NCI-H2196 (cell line): ENCODE results near the gene ZBED5.
A peak's percentile ranks its signal among the peaks of the same experiment; 100 is the strongest.
"Not testable (repeated sequence)": the region's sequence is repeated elsewhere in the genome, so short reads cannot be mapped to it uniquely, and the experiment has no call there.

ENCODE experiments used
- DNase-seq: peaks from one replicate; lab custom pipeline; 2025; ENCODE audit not compliant: unreplicated experiment; lab: John Stamatoyannopoulos, UW

Gene ZBED5

DNA sequence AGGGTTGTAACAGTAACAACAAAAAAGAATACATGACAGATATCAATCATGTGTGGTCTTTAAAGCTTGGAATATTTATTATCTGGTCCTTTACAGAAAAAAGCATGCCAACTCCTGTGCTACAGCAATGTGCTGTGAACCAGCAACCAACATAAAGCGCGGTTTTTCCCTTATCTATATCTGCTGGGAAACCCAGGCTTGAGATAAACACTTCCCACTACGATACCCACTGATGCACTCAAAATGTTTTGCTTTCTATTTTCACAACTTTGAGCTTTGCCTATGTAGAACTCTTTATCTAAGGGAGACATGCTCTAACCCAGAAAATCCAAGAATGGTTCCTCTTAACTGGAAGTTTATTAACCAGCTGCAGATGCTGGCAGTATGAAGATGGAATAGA is 19.0 kb downstream of the ZBED5 start:
- DNase-seq: no peak

DNA sequence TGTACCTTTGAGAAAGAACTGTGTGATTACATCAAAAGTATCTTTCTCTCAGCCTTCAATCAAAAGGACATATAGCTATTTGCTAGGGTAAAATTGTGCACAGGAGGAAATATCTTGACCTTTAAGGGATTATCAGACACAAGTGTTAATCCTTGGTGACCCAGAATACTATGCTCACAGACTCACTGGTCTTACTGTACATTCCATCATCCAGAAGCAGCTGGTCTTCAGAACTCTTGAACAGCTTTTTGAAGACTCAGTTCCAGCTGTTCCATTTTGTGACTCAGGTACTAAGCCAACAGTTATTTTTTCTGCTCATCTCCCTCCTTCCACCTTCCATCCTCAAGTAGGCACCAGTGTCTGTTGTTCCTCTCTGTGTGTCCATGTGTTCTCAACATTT is 19.8 kb downstream of the ZBED5 start:
- no peak for DNase-seq

- not testable (repeated sequence) for DNase-seq
Measured at GRCh38 chr11:10836884-10837283, 21.0 kb downstream of the ZBED5 start.

- no peak for DNase-seq
Measured at GRCh38 chr11:10829139-10829538, 28.7 kb downstream of the ZBED5 start.

DNA sequence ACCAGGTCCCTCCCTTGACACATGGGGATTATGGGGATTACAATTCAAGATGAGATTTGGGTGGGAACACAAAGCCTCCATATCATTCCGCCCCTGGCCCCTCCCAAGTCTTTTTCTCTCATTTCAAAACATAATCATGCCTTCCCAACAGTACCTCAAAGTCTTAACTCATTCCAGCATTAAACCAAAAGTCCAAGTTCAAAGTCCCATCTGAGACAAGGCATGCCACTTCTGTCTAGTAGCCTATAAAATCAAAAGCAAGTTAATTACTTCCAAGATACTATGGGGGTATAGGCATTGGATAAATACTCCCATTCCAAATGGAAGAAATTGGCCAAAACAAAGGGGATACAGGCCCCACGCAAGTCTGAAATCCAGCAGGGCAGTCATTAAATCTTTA is 29.5 kb downstream of the ZBED5 start:
- DNase-seq: no peak

GRCh38 chr11:10824888-10825287 is 33.0 kb downstream of the ZBED5 start:
- no peak for DNase-seq

GRCh38 chr11:10823152-10823579 is 34.7 kb downstream of the ZBED5 start:
- no peak for DNase-seq

DNA sequence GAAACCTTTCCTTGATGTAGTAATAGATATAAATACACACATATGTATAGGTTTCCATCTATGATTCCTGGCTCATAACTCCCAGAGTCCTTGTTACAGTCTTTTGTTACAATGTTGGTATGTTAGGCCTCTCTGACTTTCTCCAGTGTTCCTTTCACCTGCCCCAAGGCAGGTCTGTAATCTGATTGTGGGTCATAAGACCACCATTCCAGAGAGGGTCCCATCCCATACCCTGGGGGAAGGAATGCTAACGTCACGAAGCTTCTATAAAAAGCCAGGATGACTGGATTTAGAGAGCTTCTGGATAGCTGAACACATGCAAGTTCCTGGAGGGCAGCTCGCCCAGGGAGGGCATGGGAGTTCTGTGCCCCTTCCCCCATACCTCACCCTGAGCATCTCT is 35.4 kb downstream of the ZBED5 start:
- DNase-seq: not testable (repeated sequence)

DNA sequence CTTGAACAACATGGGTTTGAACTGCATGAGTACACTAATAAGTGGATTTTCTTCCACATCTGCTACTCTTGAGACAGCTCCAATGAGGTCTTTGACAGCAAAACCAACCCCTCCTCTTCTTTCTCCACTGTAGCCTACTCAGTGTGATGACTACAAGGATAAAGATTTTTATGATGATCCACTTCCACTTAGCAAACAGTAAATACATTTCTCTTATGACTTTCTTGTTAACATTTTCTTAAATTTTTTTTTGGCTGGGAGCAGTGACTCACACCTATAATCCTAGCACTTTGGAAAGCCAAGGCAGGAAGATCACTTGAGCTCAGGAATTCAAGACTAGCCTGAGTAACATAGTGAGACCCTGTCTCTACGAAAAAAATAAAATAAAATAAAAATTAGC is 39.3 kb downstream of the ZBED5 start:
- no peak for DNase-seq

DNA sequence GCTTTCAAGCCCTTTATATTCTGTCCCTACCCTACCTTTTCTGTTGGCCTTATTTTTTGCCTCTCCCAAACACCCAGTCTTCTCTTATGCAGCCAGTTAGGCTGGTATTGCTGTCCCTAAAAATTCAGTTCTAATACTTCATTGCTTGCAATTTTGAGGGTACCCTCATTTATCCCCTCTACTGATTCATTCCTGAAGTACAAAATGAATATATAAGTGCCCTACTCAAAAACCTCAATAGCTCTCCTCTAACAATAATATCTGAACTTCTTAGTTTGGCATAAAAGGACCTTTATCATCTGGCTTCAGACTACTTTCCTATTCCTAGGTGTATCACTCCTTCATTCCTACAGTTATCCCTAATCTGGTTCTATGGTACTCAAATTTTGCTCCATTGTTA is 43.9 kb downstream of the ZBED5 start:
- DNase-seq: no peak

- DNase-seq: no peak
Measured at GRCh38 chr11:10809373-10810160, 48.3 kb downstream of the ZBED5 start.

GRCh38 chr11:10808553-10809372 is 49.1 kb downstream of the ZBED5 start, which contains the start of gene EIF4G2:
EIF4G2 (minus strand) TSS chr11:10808926.
- DNase-seq: peak; percentile 98

DNA sequence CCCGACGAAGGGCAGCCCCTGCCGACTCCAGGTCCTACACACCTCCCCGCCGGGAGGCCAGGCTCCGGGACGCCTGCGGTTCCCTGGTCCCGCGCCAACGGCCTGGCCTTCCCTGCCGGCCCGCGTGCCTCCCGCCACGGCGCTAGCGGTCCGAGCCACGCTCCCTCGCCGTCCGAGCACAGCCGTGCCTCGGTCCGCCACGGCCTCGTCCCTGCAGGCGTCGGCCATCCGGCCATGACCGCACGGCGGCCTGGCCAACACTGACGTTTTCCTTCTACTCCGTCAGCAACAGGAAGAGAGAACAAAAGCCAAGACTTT is 49.7 kb downstream of the ZBED5 start:
- DNase-seq: no peak

GRCh38 chr11:10807493-10808234 is 50.2 kb downstream of the ZBED5 start:
- no peak for DNase-seq

DNA sequence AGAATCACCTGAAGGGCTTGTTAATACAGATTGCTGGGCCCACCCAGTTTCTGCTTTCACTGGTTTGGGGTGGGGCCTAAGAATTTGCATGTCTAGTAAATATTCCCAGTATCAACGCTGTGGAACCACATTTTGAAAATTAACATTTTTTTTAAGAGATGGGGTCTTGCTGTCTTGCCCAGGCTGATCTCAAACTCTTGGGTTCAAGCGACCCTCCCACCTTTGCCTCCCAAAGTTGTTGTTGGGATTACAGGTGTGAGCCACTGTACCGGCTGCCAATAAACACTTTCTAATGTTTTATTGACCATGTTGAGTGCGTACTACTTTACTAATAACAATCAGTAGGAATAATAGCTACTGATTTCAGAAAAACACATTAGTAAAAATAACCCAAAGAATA is 51.6 kb downstream of the ZBED5 start:
- no peak for DNase-seq

DNA sequence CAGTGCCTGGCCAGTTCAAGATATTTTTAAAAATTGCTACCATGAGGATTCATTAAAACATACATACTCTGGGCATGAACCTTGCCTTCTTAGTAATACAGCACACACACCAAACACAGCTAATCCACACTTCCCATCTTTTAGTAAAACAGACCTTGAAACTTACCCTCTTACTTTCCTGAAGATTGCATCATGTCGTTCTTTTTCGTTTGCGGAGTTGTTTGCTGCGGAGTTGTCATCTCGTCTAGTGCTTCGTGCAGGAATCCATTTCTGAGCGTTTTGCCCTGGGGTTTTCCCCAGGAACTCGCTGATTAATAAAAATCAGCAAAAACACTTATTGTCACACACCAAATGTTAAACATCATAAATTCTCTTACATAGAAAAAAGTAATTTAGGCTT is 52.1 kb downstream of the ZBED5 start:
- DNase-seq: no peak

DNA sequence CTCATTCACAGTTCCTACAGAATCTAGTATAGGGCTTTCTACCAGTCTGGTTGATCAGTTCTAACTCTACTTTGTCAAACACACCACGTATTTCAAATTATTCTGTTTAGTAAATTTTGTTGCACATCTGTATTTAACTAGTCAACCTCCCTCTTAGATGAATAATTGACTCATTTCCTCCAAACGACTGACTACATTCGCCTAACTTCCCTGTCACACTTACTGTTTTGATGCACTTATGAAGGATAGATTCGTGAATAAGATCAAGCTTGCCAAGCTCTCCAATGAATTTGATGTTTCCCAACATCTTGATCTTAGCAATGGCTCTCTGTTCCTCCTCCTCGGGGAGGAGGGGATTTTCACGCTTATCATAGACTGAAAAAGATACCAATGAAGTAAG is 54.2 kb downstream of the ZBED5 start:
- DNase-seq: no peak
